Posterior vena cava (tissue), 2 donors: ENCODE data around the gene PPP1R2B. TPM values are rescaled to one million over a fixed set of nuclear protein-coding genes. Genes with fewer than 3 reads are reported as not detected.

Experiments used
- DNase-seq: peaks from one replicate; pipeline ENCODE4 v3.0.0-alpha.2; 2020; ENCODE audit warnings: low spot score
- intact Hi-C, 2 donors: fragments of 100-400 bp; cut with DNase I; formaldehyde crosslinking; loops; one replicate each; pipeline versions ENCODE4 v1.14.1 to v1.14.2; 2022 to 2023
- total RNA-seq, 2 donors: library from RNA; stranded (reverse); fragmentation: NEBNext Ultra II Directional; extraction: Animal tissue kit (Norgen Biotek cat#: 25700); gene quantifications; one replicate each; pipeline ENCODE4 v1.2.1, GENCODE V29; 2021
- donor health status: DM: yes; HTN: yes; CAD: no.
- donor health status: DM: yes; HTN: yes; CAD: no.

The PPP1R2B gene
- total RNA-seq, 2 donors from 2014 or later: not detected

- intact Hi-C loops: no loop called here
- DNase-seq: no peak
Observed at GRCh38 chr5:156865427-156865826, 15.3 kb downstream of the PPP1R2B start.

- no peak for DNase-seq
- intact Hi-C loops: no loop called here
Observed at GRCh38 chr5:156870498-156870839, 20.4 kb downstream of the PPP1R2B start.

GRCh38 chr5:156871212-156871611 is 21.1 kb downstream of the PPP1R2B start:
- DNase-seq: no peak
- intact Hi-C loops: no loop called here

GRCh38 chr5:156879665-156880285 is 29.7 kb downstream of the PPP1R2B start:
- intact Hi-C loops: loop anchor here in 1 of 2 donors (5.0 kb wide), 1 partner anchor 277 kb away; no protein-coding TSS in a partner anchor
- DNase-seq: no peak

GRCh38 chr5:156883316-156883875 is 33.3 kb downstream of the PPP1R2B start:
- DNase-seq: no peak
- intact Hi-C loops: loop anchor here in 1 of 2 donors (5.0 kb wide), 1 partner anchor 281 kb away; no protein-coding TSS in a partner anchor

- intact Hi-C loops: no loop called here
- DNase-seq: no peak
Observed at GRCh38 chr5:156888520-156888919, 38.4 kb downstream of the PPP1R2B start.

GRCh38 chr5:156892223-156892622 is 42.1 kb downstream of the PPP1R2B start:
- no peak for DNase-seq
- intact Hi-C loops: no loop called here

- intact Hi-C loops: no loop called here
- DNase-seq: no peak
Observed at GRCh38 chr5:156892864-156893263, 42.8 kb downstream of the PPP1R2B start.

GRCh38 chr5:156893517-156893916 is 43.4 kb downstream of the PPP1R2B start:
- no peak for DNase-seq
- intact Hi-C loops: no loop called here

- no peak for DNase-seq
- intact Hi-C loops: no loop called here
Observed at GRCh38 chr5:156896546-156896945, 46.5 kb downstream of the PPP1R2B start.

Other genes with a start within 250 kb of the PPP1R2B start
- gene TIMD4, start 112.9 kb downstream of the PPP1R2B start, total RNA-seq: under 1 TPM in 1 of 2 donors, not detected in 1; 0.42 TPM
- gene HAVCR1, start 208.8 kb downstream of the PPP1R2B start, total RNA-seq: under 1 TPM in 1 of 2 donors, not detected in 1; 0.19 TPM